Psoas muscle (tissue), 8 donors: ENCODE measurements around the gene KCNJ5. TPM values are rescaled to one million over a fixed set of nuclear protein-coding genes. Genes with fewer than 3 reads are reported as not detected.

Experiments used
- ATAC-seq, 4 donors: fragments of 200-7000 bp; cut with Tn5 transposase; one replicate each; pipeline ENCODE4 v1.9.1; 2020; ENCODE audit warnings: moderate library complexity in 3 of 4, mild to moderate bottlenecking in 2 of 4
- DNase-seq, 2 donors: peaks; one replicate each; pipeline ENCODE4 v3.0.0-alpha.2; 2020
- H3K27ac ChIP-seq: fragments of 200-600 bp; one replicate; pipeline ENCODE4 v1.8.0; 2022
- H3K27me3 ChIP-seq, 3 donors: fragments of 200-600 bp in 1 of 3; one replicate each; pipeline versions ENCODE4 v1.6.1 to v1.8.0; 2013 to 2022; ENCODE audit warnings: low read length in 2 of 3, mild to moderate bottlenecking in 2 of 3, moderate library complexity in 1 of 3; ENCODE audit not compliant: insufficient read depth in 3 of 3
- H3K36me3 ChIP-seq, 2 donors: fragments of 200-600 bp in 1 of 2; one replicate each; pipeline versions ENCODE4 v1.6.1 to v1.8.0; 2013 to 2022; ENCODE audit warnings: low read depth in 1 of 2, mild to moderate bottlenecking in 1 of 2, moderate library complexity in 1 of 2; ENCODE audit not compliant: insufficient read depth in 1 of 2
- H3K4me1 ChIP-seq: fragments of 200-600 bp; one replicate; pipeline ENCODE4 v1.8.0; 2022
- H3K4me3 ChIP-seq: fragments of 200-600 bp; one replicate; pipeline ENCODE4 v1.8.0; 2022; ENCODE audit warnings: mild to moderate bottlenecking
- H3K9me3 ChIP-seq: fragments of 200-600 bp; one replicate; pipeline ENCODE4 v1.8.0; 2022
- WGBS, 3 donors: extraction: QIAGEN DNeasy Blood & Tissue Kit; methylation state at CpG; one replicate each; pipeline versions ENCODE4 v1.1.6 to v1.1.7; 2013; 5-methylcytosine and 5-hydroxymethylcytosine counted together
- intact Hi-C, 2 donors: fragments of 100-400 bp; cut with DNase I; formaldehyde crosslinking; loops; one replicate each; pipeline versions ENCODE4 v1.11.0 to v1.14.2; 2022
- polyA plus RNA-seq, 3 donors: library from polyadenylated mRNA; stranded (reverse); fragments of 200-250 nt; gene quantifications; one replicate each; pipeline ENCODE4 v1.2.3, GENCODE V29; 2013
- total RNA-seq, 4 donors: library from RNA; stranded (reverse); fragmentation: NEBNext Ultra II Directional in 2 of 4; extraction: Animal tissue kit (Norgen Biotek cat#: 25700) in 2 of 4; gene quantifications; one replicate each; pipeline versions ENCODE4 v1.2.1 to v1.2.4, GENCODE V29; 2021 to 2023
- TF ChIP-seq, protein P1 (sequence below): fragments of 200-600 bp; IDR thresholded peaks from one replicate; pipeline ENCODE4 v1.8.0; 2022; ENCODE audit warnings: antibody characterized with exemption
- donor health status: healthy with polysubstance abuse.
- donor health status: DM: no; HTN: no; CAD: no; lungs with moderate emphysema.
- donor health status: Bipolar disorder and iron deficiency.
- donor health status: healthy.
- donor health status: DM: yes; HTN: yes; CAD: no.
- donor health status: DM: no; HTN: no; CAD: no.
- donor health status: DM: no; HTN: no; CAD: no.
- donor health status: DM: yes; HTN: yes; CAD: no.

Gene KCNJ5
- total and polyA plus RNA-seq, 7 donors, result 0.01 to 0.46 (median 0.24) TPM

DNA sequence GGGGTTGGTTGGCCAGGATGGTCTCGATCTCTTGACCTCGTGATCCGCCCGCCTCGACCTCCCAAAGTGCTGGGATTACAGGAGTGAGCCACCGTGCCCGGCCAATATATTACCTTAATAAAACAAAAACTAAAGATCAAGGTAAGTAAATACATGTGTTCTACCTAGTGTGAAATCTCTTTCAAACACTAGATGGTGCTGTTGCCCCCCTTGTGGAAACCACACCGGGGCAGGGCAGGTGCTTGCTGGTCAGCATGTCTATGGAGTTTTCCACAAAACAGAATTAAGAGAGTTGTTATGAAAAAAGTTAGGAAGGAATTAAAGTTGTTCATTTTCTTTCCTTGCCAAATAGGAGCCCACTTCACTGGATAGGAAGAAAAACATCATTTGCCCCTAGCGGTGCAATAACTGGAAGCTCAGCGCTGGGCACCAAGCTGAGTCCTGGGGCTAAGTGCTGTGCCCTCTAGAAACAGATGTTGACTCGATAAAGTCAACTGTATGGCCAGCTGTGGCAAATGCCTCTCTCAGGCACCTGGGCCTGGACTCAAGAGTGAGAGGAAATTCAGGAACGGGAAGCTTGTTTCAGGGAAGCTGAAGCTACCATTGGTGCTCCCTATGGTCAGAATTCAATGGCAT lies 6.3 kb upstream of the KCNJ5 start:
- DNase-seq (no peak), ATAC-seq (peak; percentile 74 to 89 (median 82))
- Histone ChIP-seq H3K27ac (no peak overlapping the region), H3K27me3 (peaks cover 0 to 37% (median 6%) of the 10 kb centered on the region in 3 donors), H3K9me3 (no peaks in the 10 kb centered on the region), H3K4me3 (no peak overlapping the region), H3K4me1 (no peaks in the 10 kb centered on the region), H3K36me3 (no peaks in the 10 kb centered on the region)
- TF ChIP-seq, protein P1, sequence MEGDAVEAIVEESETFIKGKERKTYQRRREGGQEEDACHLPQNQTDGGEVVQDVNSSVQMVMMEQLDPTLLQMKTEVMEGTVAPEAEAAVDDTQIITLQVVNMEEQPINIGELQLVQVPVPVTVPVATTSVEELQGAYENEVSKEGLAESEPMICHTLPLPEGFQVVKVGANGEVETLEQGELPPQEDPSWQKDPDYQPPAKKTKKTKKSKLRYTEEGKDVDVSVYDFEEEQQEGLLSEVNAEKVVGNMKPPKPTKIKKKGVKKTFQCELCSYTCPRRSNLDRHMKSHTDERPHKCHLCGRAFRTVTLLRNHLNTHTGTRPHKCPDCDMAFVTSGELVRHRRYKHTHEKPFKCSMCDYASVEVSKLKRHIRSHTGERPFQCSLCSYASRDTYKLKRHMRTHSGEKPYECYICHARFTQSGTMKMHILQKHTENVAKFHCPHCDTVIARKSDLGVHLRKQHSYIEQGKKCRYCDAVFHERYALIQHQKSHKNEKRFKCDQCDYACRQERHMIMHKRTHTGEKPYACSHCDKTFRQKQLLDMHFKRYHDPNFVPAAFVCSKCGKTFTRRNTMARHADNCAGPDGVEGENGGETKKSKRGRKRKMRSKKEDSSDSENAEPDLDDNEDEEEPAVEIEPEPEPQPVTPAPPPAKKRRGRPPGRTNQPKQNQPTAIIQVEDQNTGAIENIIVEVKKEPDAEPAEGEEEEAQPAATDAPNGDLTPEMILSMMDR, result peak; percentile 86
- intact Hi-C loops, result loop anchor here in 1 of 2 donors (1.0 to 10.0 kb wide), 3 partner anchors 71 to 860 kb away; no protein-coding TSS in a partner anchor
- WGBS, 3 donors, result 26 to 29% (median 28%) methylated on average over 12 of the region's 12 CpGs

DNA sequence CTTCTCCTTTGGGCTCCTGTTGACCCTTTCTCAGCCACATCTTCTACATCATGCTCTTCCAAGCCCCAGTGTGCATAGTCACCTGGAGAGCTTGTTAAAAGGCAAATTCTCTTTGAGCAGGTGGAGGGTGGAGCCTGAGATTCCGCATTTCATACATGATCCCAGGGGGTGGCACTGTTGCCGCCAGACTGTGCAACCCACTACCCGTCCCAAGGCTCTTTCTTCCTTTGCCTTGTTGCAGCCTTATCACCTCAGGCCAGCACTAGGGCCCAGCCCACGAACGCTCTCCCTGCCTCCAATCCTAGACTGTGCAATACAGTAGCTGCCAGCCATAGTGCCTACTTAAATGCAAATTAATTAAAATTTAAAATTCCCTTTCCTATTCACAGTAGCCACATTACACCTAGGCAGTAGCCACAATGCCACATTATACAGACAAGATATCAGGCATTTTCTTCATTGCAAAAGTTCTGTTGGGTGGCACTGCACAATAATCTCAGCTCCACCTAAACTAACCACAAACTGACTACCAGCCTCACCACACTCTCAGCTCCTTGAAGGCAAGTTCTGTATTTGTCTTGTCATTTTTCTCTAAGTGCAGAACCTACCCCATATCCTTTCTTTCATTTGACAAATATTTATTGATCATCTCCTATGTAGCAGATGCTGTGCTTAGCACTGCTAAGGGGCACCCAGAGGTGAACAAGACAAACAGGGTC lies 4.6 kb upstream of the KCNJ5 start:
- no peaks in the 10 kb centered on the region for H3K36me3 ChIP-seq
- no peak for DNase-seq
- no peaks in the 10 kb centered on the region for H3K9me3 ChIP-seq
- H3K4me3 ChIP-seq, result no peak overlapping the region
- peaks cover 0 to 52% (median 11%) of the 10 kb centered on the region in 3 donors for H3K27me3 ChIP-seq
- peaks cover 6% of the 10 kb centered on the region for H3K4me1 ChIP-seq
- no peak for ATAC-seq
- TF ChIP-seq, protein P1, result no peak
- WGBS, 3 donors, result 56 to 74% (median 68%) methylated on average over 5 of the region's 5 CpGs
- H3K27ac ChIP-seq, result no peak overlapping the region
- intact Hi-C loops, result loop anchor here in 1 of 2 donors (10.0 kb wide), 2 partner anchors 448 to 858 kb away; no protein-coding TSS in a partner anchor

DNA sequence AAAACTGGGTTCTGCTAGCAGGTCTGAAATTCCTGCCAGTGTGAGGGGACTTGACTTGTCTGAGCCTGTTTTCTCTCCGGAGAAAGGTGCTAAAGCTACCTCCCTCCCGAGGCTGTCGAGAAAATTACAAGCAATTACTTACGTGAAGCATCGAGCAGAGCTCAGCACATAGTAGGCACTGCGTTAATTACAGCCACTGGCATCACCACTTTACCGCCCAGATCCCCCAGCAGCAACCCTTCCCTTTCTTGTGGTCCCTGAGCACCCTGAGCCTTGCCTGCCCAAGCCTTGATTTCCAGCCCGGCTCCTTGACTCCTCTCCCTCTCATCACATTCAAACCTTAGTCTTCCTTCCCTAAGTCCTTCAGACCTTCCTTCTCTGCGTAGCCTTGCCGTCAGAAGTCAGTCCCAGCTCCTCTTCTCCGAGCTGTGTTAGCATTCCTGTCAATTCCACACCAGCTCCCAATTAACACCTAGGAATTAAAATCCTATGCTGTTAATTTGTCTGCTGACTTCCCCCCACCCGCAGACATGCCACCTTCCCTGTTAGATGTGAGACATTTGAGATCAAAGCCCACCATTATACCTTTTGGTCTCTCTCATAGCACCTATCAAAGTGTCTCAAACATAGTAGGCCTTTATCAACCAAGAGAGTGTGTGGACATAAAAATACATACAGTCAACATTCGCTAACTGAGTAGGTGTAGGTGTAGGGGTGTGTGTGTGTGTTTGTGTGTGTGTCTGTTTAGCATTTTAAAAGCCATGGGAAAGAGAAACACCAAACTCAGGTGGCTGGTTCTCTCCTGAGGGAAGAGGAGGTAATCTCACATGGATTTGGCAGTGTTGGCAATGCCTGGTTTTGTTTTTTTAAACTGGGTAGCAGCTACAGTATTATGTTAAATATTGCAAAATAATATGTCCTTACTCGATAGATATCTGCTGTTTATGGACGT lies 2.8 kb upstream of the KCNJ5 start:
- Histone ChIP-seq H3K36me3 (no peaks in the 10 kb centered on the region), H3K4me1 (peaks cover 6% of the 10 kb centered on the region), H3K9me3 (no peaks in the 10 kb centered on the region), H3K27ac (no peak overlapping the region), H3K4me3 (no peak overlapping the region), H3K27me3 (peaks cover 0 to 51% (median 9%) of the 10 kb centered on the region in 3 donors)
- intact Hi-C loops, result loop anchor here in 1 of 2 donors (10.0 kb wide), 2 partner anchors 446 to 856 kb away; no protein-coding TSS in a partner anchor
- no peak for DNase-seq
- no peak for ATAC-seq
- 80 to 86% (median 83%) methylated on average over 15 of the region's 15 CpGs for WGBS, 3 donors
- TF ChIP-seq, protein P1, result no peak

DNA sequence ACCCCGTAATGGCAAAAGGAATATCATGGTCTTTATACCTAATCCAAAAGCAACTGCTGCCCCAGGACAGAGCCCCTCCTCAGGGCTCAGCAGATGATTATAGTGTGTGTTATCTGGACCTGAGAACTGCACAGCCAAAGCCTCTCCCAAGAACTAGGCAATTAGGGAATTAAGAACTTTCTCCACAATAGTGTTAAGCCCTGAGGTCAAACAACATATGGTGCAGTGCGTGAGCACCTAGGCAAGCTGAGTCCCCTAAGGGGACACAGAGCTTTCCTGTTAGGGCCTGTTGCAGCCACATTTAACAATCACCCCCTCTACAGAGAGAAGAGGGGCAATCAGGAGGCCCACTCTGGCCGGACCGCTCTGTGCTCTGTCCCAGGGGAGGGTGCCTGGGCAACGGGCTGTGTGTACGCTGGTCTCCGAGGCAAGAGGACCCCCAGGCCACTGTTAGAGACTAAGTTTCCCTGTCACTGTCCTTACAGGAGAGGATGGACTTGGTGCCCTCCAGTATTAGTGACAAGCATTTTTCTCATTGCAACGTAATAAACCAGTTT lies 1.4 kb upstream of the KCNJ5 start:
- H3K27me3 ChIP-seq, result peaks cover 0 to 49% (median 9%) of the 10 kb centered on the region in 3 donors
- DNase-seq (no peak), ATAC-seq (no peak)
- TF ChIP-seq, protein P1, result no peak
- H3K36me3 ChIP-seq, result no peaks in the 10 kb centered on the region
- WGBS, 3 donors, result 72 to 93% (median 77%) methylated on average over 8 of the region's 8 CpGs
- H3K4me3 ChIP-seq, result no peak overlapping the region
- no peak overlapping the region for H3K27ac ChIP-seq
- H3K9me3 ChIP-seq, result no peaks in the 10 kb centered on the region
- H3K4me1 ChIP-seq, result peaks cover 6% of the 10 kb centered on the region
- intact Hi-C loops, result loop anchor here in 1 of 2 donors (10.0 kb wide), 2 partner anchors 445 to 855 kb away; no protein-coding TSS in a partner anchor
